Measurements from ENCODE around the gene TRIOBP. TPM values are rescaled to one million over a fixed set of nuclear protein-coding genes. Genes with fewer than 3 reads are reported as not detected.

TRIOBP gene
- total and polyA plus RNA-seq, 2 of the 13 experiments (the other 11 are each of a cell fraction or from before 2014, with no cell fraction given) = 6.1 to 15.4 TPM

DNA sequence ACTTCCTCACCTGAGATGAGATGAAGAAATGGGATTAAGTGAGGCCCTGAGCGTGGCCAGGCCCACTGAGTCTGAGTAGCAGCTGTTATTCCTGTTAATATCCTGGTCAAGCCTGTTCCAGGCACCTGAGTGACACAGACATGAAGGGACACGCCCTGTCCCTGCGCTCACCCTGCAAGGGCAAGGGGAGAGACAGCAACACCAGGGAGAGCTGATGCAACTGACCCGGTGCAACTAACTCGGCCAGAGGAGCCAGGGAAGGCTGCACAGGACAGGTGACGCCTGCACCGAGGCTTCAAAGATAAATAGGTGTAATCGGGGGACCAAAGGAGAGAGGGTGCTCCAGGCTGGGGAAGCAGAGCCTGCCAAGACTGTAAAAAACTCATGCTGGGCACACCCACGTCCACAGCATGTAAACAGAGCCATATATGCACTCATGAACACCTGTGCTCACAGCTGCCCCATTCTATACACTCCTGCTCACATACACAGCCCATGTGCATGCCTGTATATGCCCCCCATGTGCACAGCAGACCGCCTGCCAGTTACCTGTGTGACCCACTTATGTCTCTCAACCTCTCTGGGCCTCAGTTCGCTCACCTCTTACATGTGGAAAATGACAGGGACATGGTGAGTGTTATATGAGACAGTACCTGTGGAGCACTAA is 88.1 kb downstream of the TRIOBP start (continued):
- TF ChIP-seq, protein P1, sequence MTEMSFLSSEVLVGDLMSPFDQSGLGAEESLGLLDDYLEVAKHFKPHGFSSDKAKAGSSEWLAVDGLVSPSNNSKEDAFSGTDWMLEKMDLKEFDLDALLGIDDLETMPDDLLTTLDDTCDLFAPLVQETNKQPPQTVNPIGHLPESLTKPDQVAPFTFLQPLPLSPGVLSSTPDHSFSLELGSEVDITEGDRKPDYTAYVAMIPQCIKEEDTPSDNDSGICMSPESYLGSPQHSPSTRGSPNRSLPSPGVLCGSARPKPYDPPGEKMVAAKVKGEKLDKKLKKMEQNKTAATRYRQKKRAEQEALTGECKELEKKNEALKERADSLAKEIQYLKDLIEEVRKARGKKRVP (CRISPR knock-in tag; IDR thresholded peaks at IDR 0.05) = peak in 1 of 2 experiments; percentile 98; a peak in 2 of 4 replicates
- TF ChIP-seq ZNF441 (CRISPR knock-in tag; IDR thresholded peaks at IDR 0.05; ENCODE audit: borderline replicate concordance) = no peak
- no peak for TF ChIP-seq KDM5A (IDR thresholded peaks at IDR 0.05; ENCODE audit: borderline replicate concordance, low read length)
- TF ChIP-seq, protein P2, sequence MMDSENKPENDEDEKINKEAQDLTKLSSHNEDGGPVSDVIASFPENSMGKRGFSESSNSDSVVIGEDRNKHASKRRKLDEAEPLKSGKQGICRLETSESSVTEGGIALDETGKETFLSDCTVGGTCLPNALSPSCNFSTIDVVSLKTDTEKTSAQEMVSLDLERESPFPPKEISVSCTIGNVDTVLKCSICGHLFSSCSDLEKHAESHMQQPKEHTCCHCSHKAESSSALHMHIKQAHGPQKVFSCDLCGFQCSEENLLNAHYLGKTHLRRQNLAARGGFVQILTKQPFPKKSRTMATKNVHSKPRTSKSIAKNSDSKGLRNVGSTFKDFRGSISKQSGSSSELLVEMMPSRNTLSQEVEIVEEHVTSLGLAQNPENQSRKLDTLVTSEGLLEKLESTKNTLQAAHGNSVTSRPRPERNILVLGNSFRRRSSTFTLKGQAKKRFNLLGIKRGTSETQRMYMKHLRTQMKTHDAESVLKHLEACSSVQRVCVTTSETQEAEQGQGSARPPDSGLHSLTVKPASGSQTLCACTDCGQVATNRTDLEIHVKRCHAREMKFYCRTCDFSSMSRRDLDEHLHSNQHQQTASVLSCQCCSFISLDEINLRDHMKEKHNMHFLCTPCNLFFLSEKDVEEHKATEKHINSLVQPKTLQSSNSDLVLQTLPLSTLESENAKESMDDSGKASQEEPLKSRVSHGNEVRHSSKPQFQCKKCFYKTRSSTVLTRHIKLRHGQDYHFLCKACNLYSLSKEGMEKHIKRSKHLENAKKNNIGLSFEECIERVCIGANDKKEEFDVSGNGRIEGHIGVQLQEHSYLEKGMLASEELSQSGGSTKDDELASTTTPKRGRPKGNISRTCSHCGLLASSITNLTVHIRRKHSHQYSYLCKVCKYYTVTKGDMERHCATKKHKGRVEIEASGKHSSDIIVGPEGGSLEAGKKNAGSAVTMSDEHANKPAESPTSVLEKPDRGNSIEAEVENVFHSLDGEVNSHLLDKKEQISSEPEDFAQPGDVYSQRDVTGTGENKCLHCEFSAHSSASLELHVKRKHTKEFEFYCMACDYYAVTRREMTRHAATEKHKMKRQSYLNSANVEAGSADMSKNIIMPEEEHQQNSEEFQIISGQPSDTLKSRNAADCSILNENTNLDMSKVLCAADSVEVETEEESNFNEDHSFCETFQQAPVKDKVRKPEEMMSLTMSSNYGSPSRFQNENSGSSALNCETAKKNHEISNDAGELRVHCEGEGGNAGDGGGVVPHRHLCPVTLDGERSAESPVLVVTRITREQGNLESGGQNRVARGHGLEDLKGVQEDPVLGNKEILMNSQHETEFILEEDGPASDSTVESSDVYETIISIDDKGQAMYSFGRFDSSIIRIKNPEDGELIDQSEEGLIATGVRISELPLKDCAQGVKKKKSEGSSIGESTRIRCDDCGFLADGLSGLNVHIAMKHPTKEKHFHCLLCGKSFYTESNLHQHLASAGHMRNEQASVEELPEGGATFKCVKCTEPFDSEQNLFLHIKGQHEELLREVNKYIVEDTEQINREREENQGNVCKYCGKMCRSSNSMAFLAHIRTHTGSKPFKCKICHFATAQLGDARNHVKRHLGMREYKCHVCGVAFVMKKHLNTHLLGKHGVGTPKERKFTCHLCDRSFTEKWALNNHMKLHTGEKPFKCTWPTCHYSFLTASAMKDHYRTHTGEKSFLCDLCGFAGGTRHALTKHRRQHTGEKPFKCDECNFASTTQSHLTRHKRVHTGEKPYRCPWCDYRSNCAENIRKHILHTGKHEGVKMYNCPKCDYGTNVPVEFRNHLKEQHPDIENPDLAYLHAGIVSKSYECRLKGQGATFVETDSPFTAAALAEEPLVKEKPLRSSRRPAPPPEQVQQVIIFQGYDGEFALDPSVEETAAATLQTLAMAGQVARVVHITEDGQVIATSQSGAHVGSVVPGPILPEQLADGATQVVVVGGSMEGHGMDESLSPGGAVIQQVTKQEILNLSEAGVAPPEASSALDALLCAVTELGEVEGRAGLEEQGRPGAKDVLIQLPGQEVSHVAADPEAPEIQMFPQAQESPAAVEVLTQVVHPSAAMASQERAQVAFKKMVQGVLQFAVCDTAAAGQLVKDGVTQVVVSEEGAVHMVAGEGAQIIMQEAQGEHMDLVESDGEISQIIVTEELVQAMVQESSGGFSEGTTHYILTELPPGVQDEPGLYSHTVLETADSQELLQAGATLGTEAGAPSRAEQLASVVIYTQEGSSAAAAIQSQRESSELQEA (CRISPR knock-in tag; IDR thresholded peaks at IDR 0.05; ENCODE audit: not compliant biosample characterization) = no peak
- no peak for TF ChIP-seq KLF13 (CRISPR knock-in tag; IDR thresholded peaks at IDR 0.05)
- TF ChIP-seq, protein P3, sequence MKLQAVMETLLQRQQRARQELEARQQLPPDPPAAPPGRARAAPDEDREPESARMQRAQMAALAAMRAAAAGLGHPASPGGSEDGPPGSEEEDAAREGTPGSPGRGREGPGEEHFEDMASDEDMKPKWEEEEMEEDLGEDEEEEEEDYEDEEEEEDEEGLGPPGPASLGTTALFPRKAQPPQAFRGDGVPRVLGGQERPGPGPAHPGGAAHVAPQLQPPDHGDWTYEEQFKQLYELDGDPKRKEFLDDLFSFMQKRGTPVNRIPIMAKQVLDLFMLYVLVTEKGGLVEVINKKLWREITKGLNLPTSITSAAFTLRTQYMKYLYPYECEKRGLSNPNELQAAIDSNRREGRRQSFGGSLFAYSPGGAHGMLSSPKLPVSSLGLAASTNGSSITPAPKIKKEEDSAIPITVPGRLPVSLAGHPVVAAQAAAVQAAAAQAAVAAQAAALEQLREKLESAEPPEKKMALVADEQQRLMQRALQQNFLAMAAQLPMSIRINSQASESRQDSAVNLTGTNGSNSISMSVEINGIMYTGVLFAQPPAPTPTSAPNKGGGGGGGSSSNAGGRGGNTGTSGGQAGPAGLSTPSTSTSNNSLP (IDR thresholded peaks at IDR 0.05; ENCODE audit: low read depth, low read length) = no peak
- no peak for TF ChIP-seq RBM39 (IDR thresholded peaks at IDR 0.05; ENCODE audit: low read depth, low read length, poor library complexity, severe bottlenecking)
- TF ChIP-seq, protein P4, sequence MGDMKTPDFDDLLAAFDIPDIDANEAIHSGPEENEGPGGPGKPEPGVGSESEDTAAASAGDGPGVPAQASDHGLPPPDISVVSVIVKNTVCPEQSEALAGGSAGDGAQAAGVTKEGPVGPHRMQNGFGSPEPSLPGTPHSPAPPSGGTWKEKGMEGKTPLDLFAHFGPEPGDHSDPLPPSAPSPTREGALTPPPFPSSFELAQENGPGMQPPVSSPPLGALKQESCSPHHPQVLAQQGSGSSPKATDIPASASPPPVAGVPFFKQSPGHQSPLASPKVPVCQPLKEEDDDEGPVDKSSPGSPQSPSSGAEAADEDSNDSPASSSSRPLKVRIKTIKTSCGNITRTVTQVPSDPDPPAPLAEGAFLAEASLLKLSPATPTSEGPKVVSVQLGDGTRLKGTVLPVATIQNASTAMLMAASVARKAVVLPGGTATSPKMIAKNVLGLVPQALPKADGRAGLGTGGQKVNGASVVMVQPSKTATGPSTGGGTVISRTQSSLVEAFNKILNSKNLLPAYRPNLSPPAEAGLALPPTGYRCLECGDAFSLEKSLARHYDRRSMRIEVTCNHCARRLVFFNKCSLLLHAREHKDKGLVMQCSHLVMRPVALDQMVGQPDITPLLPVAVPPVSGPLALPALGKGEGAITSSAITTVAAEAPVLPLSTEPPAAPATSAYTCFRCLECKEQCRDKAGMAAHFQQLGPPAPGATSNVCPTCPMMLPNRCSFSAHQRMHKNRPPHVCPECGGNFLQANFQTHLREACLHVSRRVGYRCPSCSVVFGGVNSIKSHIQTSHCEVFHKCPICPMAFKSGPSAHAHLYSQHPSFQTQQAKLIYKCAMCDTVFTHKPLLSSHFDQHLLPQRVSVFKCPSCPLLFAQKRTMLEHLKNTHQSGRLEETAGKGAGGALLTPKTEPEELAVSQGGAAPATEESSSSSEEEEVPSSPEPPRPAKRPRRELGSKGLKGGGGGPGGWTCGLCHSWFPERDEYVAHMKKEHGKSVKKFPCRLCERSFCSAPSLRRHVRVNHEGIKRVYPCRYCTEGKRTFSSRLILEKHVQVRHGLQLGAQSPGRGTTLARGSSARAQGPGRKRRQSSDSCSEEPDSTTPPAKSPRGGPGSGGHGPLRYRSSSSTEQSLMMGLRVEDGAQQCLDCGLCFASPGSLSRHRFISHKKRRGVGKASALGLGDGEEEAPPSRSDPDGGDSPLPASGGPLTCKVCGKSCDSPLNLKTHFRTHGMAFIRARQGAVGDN (CRISPR knock-in tag; IDR thresholded peaks at IDR 0.05) = peak; percentile 18; the same call in 1 of the 2 replicates
- no peak for TF ChIP-seq PRMT3 (CRISPR knock-in tag; IDR thresholded peaks at IDR 0.05; ENCODE audit: borderline replicate concordance, low read depth)
- TF ChIP-seq NFE2L2 (IDR thresholded peaks at IDR 0.05; ENCODE audit: low read length) = no peak
